HepG2 (cell line): ENCODE measurements around the gene TEAD1. TPM values are rescaled to one million over a fixed set of nuclear protein-coding genes. Genes with fewer than 3 reads are reported as not detected.

Source experiments
- ATAC-seq: fragments of 200-7000 bp; cut with Tn5 transposase; 3 replicates; pipeline ENCODE4 v1.9.1; 2020; ENCODE audit warnings: mild to moderate bottlenecking, moderate library complexity
- BruUV-seq: library from RNA; stranded (reverse); fragments of 400-500 nt; replicated peaks from 2 replicates; lab custom pipeline; 2021; lab: Mats Ljungman, UMichigan
- CTCF ChIA-PET: fragments of 300-600 bp; formaldehyde crosslinking; extraction: SDS; loops from one replicate; lab custom pipeline; 2021; ENCODE audit warnings: low total read pairs, inconsistent platforms, low intra/inter-chr PET ratio; lab: Yijun Ruan, JAX
- POLR2A ChIA-PET: fragments of 350-600 bp; sonication (Branson Sonifier 250); formaldehyde crosslinking; loops from one replicate; lab custom pipeline; 2020; ENCODE audit warnings: antibody characterized with exemption, inconsistent platforms; lab: Yijun Ruan, JAX
- DNase-seq: peaks from one replicate; pipeline ENCODE4 v3.0.0-alpha.2; 2015; ENCODE audit warnings: low spot score
- FAIRE-seq: peaks from 3 replicates; lab custom pipeline; 2011; peaks lifted over from hg19 to GRCh38; lab: Jason Lieb, UNC
- H2AFZ ChIP-seq: one replicate; pipeline ENCODE4 v1.6.1; 2011; ENCODE audit warnings: low read length, inconsistent platforms
- H3K27ac ChIP-seq: fragments of 300-600 bp; 3 replicates; pipeline ENCODE4 v1.8.0; 2011; ENCODE audit warnings: mixed run types, mild to moderate bottlenecking, mixed read lengths, low read length, inconsistent platforms; ENCODE audit not compliant: insufficient read depth; ENCODE audit errors: extremely low read length
- H3K27me3 ChIP-seq, 2 experiments: fragments of 200-600 bp in 1 of 2; 2 replicates in 1 of 2; 3 replicates in 1 of 2; pipeline versions ENCODE4 v1.6.0 to v1.8.0; 2011; ENCODE audit warnings: low read length in 2 of 2, mild to moderate bottlenecking in 2 of 2, moderate library complexity in 2 of 2, inconsistent platforms in 1 of 2; ENCODE audit not compliant: insufficient read depth in 2 of 2, control insufficient read depth in 1 of 2
- H3K36me3 ChIP-seq, 2 experiments: fragments of 200-600 bp in 1 of 2; replicated peaks in 1 of 2; 2 replicates in 1 of 2; 3 replicates in 1 of 2; pipeline versions ENCODE4 v1.5.1 to v1.8.0; 2011; ENCODE audit warnings: low read length in 2 of 2, inconsistent platforms in 1 of 2; ENCODE audit not compliant: insufficient read depth in 2 of 2, control insufficient read depth in 1 of 2
- H3K4me1 ChIP-seq: 2 replicates; pipeline ENCODE4 v1.5.1; 2012; ENCODE audit warnings: low read length, inconsistent platforms; ENCODE audit not compliant: insufficient read depth
- H3K4me2 ChIP-seq: 2 replicates; pipeline ENCODE4 v1.6.0; 2011; ENCODE audit warnings: low read depth, low read length, inconsistent platforms
- H3K4me3 ChIP-seq, 3 experiments: fragments of 200-600 bp in 1 of 3; sonication (generic), shearing (Covaris generic) in 1 of 3; replicated peaks in 1 of 3; 2 replicates each; pipeline ENCODE4 v1.5.1; 2011 to 2016; ENCODE audit warnings: low read length in 3 of 3, inconsistent platforms in 2 of 3, low read depth in 2 of 3, mild to moderate bottlenecking in 2 of 3, control low read depth in 1 of 3, mixed read lengths in 1 of 3; ENCODE audit not compliant: insufficient read depth in 1 of 3
- H3K79me2 ChIP-seq: one replicate; pipeline ENCODE4 v1.6.1; 2011; ENCODE audit warnings: low read length, inconsistent platforms; ENCODE audit not compliant: insufficient read depth
- H3K9ac ChIP-seq: 2 replicates; pipeline ENCODE4 v1.6.0; 2011; ENCODE audit warnings: mild to moderate bottlenecking, low read depth, low read length, inconsistent platforms; ENCODE audit not compliant: insufficient read depth
- H3K9me3 ChIP-seq: 2 replicates; pipeline ENCODE4 v1.5.1; 2012; ENCODE audit warnings: mild to moderate bottlenecking, low read length
- H4K20me1 ChIP-seq: 2 replicates; pipeline ENCODE4 v1.6.0; 2011; ENCODE audit warnings: inconsistent platforms, mild to moderate bottlenecking, low read length, moderate library complexity; ENCODE audit not compliant: insufficient read depth
- CEBPB ChIP-seq: IDR thresholded peaks from 2 replicates; pipeline ENCODE4 v1.6.1; 2011; ENCODE audit warnings: low read depth, low read length, improper control_type of control experiment, borderline replicate concordance
- CSRNP2 ChIP-seq: sonication (generic); formaldehyde crosslinking; conservative IDR thresholded peaks from 2 replicates; pipeline ENCODE4 v1.8.0; 2022; ENCODE audit warnings: low read depth, missing genetic modification reagents
- KAT7 ChIP-seq: IDR thresholded peaks from 2 replicates; pipeline ENCODE4 v1.6.1; 2018; ENCODE audit warnings: borderline replicate concordance, missing compliant biosample characterization
- MED13 ChIP-seq: sonication (generic); formaldehyde crosslinking; IDR thresholded peaks from 2 replicates; pipeline ENCODE4 v1.5.0; 2020; ENCODE audit warnings: missing genetic modification reagents
- MTF1 ChIP-seq: sonication (generic); formaldehyde crosslinking; IDR thresholded peaks from 2 replicates; pipeline ENCODE4 v1.5.0; 2020; ENCODE audit warnings: missing genetic modification reagents
- MXD4 ChIP-seq: IDR thresholded peaks from 2 replicates; pipeline ENCODE4 v1.6.1; 2016; ENCODE audit warnings: mild to moderate bottlenecking, missing biosample characterization, missing genetic modification reagents
- RAD51 ChIP-seq: fragments of 450-650 bp; IDR thresholded peaks from 2 replicates; pipeline ENCODE4 v1.6.1; 2016; ENCODE audit warnings: borderline replicate concordance
- SALL1 ChIP-seq: sonication (generic); formaldehyde crosslinking; IDR thresholded peaks from 2 replicates; pipeline ENCODE4 v1.8.0; 2022; ENCODE audit warnings: mild to moderate bottlenecking, missing genetic modification reagents
- TAF1 ChIP-seq: sonication (generic); formaldehyde crosslinking; IDR thresholded peaks from 2 replicates; pipeline ENCODE4 v1.4.0; 2020; ENCODE audit warnings: missing genetic modification reagents
- ZNF281 ChIP-seq: sonication (generic); formaldehyde crosslinking; IDR thresholded peaks from 2 replicates; pipeline ENCODE4 v1.4.0; 2020; ENCODE audit warnings: missing genetic modification reagents, borderline replicate concordance
- ZNF382 ChIP-seq: sonication (generic); formaldehyde crosslinking; IDR thresholded peaks from 2 replicates; pipeline ENCODE4 v1.5.0; 2020; ENCODE audit warnings: missing genetic modification reagents, mild to moderate bottlenecking, borderline replicate concordance
- WGBS: methylation state at CpG from one replicate; pipeline ENCODE4 v1.1.6; 2017; ENCODE audit warnings: low lambda C conversion rate; 5-methylcytosine and 5-hydroxymethylcytosine counted together
- in situ Hi-C: cut with HindIII; loops from 2 replicates; pipeline ENCODE4 v1.10.0; 2017; ENCODE audit warnings: low pct_unique_long_range_greater_than_20kb; ENCODE audit not compliant: extremely low pct_ligation_motif_present
- intact Hi-C: fragments of 100-400 bp; cut with micrococcal nuclease; formaldehyde crosslinking; loops from one replicate; pipeline ENCODE4 v1.10.0; 2022; ENCODE audit not compliant: unreplicated experiment
- polyA plus RNA-seq, 8 experiments: library from polyadenylated mRNA; depleted of rRNA in 3 of 8; stranded (reverse) in 7 of 8; unstranded in 1 of 8; fragments of >200 nt; fragmentation: Illumina TruSeq in 4 of 8; extraction: Trizol in 4 of 8; gene quantifications; 2 replicates each; pipeline versions ENCODE4 v1.2.1 to v1.2.3, GENCODE V29; 2011 to 2016; ENCODE audit warnings: low read depth in 4 of 8, missing spikeins in 1 of 8, mixed read lengths in 1 of 8; ENCODE audit not compliant: insufficient read depth in 1 of 8
- total RNA-seq, 5 experiments: library from RNA; depleted of rRNA; stranded (reverse); fragments of >200 nt; fragmentation: Illumina TruSeq; extraction: Trizol; gene quantifications; 2 replicates each; pipeline ENCODE4 v1.2.3, GENCODE V29; 2016; ENCODE audit warnings: low read depth in 1 of 5

The TEAD1 gene
- total and polyA plus RNA-seq, 2 of the 13 experiments (the other 11 are each of a cell fraction or from before 2014, with no cell fraction given): 20.1 to 30.5 TPM

- TF ChIP-seq MED13: no peak
- no peak for TF ChIP-seq MTF1 (CRISPR knock-in tag)
- no peak for TF ChIP-seq RAD51
- TF ChIP-seq ZNF382: no peak
- TF ChIP-seq SALL1 (CRISPR knock-in tag): peak; percentile 60
Measured at GRCh38 chr11:12733091-12733490, 58.9 kb downstream of the TEAD1 start (continued).

- Histone ChIP-seq H3K27me3 (no peaks in the 10 kb centered on the region), H4K20me1 (peaks cover 27% of the 10 kb centered on the region), H3K79me2 (peaks cover 18% of the 10 kb centered on the region), H3K4me3 (no peak overlapping the region), H3K36me3 (0 out of 5 replicates have a peak, but pooled peaks cover 0 to 2% of the 10 kb centered on the region in 2 experiments), H3K4me1 (peaks cover 25% of the 10 kb centered on the region), H3K4me2 (no peak overlapping the region), H3K27ac (no peak overlapping the region), H2AFZ (no peak overlapping the region), H3K9me3 (no peaks in the 10 kb centered on the region), H3K9ac (no peak overlapping the region)
- WGBS: 98% methylated on average over 4 of the region's 4 CpGs
- no peak for DNase-seq
- no peak for ATAC-seq
- TF ChIP-seq TAF1 (no peak), MXD4 (CRISPR knock-in tag) (no peak), CSRNP2 (CRISPR knock-in tag) (no peak), ZNF281 (CRISPR knock-in tag) (no peak), CEBPB (peak; percentile 44; the same call in 1 of the 2 replicates), KAT7 (no peak)
- no TSS peak for BruUV-seq
- FAIRE-seq: no peak
- intact Hi-C loops: no loop called here
- ChIA-PET POLR2A (no interaction called here), CTCF (no interaction called here)
- in situ Hi-C loops: no loop called here
Measured at GRCh38 chr11:12734625-12735024, 60.4 kb downstream of the TEAD1 start.
